Fibroblast of lung (primary cell): Measurements from ENCODE around the gene IGFN1.

ENCODE experiments used
- EZH2 ChIP-seq: IDR thresholded peaks from 2 replicates; pipeline ENCODE4 v1.5.1; 2012; ENCODE audit warnings: low read length, control low read depth, mild to moderate bottlenecking; ENCODE audit errors: missing control alignments
- TF ChIP-seq, protein P1 (sequence below), 2 donors: IDR thresholded peaks in 1 of 2; conservative IDR thresholded peaks in 1 of 2; 1 replicate in 1 of 2; 2 replicates in 1 of 2; pipeline ENCODE4 v1.5.1; 2011 to 2012; ENCODE audit warnings: low read length in 2 of 2, control low read depth in 1 of 2, inconsistent platforms in 1 of 2, low read depth in 1 of 2, mild to moderate bottlenecking in 1 of 2

DNA sequence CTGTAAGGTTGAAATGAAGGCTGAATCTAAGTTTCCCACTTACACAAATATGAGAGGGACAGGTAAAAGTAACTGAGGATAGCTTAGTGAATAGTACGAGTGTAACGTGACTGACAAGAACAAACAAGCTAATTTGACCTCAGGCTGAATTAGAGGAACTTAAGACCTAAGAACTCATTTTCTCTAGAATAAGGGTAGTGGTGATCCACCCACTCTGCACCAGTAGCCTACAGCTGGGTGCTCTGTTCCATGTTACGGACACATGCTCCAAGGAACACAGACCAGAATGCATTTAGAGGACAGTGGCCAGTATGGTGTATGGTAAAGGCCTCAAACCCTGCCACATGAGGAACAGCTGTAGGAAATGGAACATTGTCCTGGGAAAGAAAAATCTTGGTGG is 21.4 kb upstream of the IGFN1 start:
- TF ChIP-seq, protein P1, sequence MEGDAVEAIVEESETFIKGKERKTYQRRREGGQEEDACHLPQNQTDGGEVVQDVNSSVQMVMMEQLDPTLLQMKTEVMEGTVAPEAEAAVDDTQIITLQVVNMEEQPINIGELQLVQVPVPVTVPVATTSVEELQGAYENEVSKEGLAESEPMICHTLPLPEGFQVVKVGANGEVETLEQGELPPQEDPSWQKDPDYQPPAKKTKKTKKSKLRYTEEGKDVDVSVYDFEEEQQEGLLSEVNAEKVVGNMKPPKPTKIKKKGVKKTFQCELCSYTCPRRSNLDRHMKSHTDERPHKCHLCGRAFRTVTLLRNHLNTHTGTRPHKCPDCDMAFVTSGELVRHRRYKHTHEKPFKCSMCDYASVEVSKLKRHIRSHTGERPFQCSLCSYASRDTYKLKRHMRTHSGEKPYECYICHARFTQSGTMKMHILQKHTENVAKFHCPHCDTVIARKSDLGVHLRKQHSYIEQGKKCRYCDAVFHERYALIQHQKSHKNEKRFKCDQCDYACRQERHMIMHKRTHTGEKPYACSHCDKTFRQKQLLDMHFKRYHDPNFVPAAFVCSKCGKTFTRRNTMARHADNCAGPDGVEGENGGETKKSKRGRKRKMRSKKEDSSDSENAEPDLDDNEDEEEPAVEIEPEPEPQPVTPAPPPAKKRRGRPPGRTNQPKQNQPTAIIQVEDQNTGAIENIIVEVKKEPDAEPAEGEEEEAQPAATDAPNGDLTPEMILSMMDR (conservative IDR thresholded peaks at IDR 0.05 in 1 of 2, IDR thresholded peaks at IDR 0.05 in 1 of 2; ENCODE audit: low read depth in 1 of 2, low read length in 2 of 2), result no peak
- TF ChIP-seq EZH2, result no peak
